CD8-positive, alpha-beta memory T cell (primary cell): ENCODE results near the gene BRSK1. TPM values are rescaled to one million over a fixed set of nuclear protein-coding genes. Genes with fewer than 3 reads are reported as not detected.

Experiments used
- CTCF ChIA-PET: fragments of 350-600 bp; sonication (Branson Sonifier 250); formaldehyde crosslinking; loops from one replicate; lab custom pipeline; 2021; ENCODE audit warnings: antibody characterized with exemption; lab: Charles Lee
- POLR2A ChIA-PET: fragments of 350-600 bp; sonication (Branson Sonifier 250); formaldehyde crosslinking; loops from one replicate; lab custom pipeline; 2021; ENCODE audit warnings: antibody characterized with exemption; lab: Charles Lee
- DNase-seq, 5 donors: peaks; one replicate each; pipeline versions ENCODE4 v3.0.0 to v3.0.0-alpha.2; 2020 to 2022; ENCODE audit warnings: mixed read lengths in 1 of 5
- H3K27ac ChIP-seq: one replicate; pipeline ENCODE4 v1.7.0; 2013; ENCODE audit warnings: low read depth, mild to moderate bottlenecking, low read length, moderate library complexity
- H3K27me3 ChIP-seq: 2 replicates; pipeline ENCODE4 v1.7.0; 2013; ENCODE audit warnings: low read length, mild to moderate bottlenecking; ENCODE audit not compliant: insufficient read depth, poor library complexity, severe bottlenecking
- H3K36me3 ChIP-seq: 2 replicates; pipeline ENCODE4 v1.7.0; 2013; ENCODE audit warnings: mild to moderate bottlenecking, low read length, moderate library complexity; ENCODE audit not compliant: insufficient read depth
- H3K4me1 ChIP-seq: 2 replicates; pipeline ENCODE4 v1.7.0; 2013; ENCODE audit warnings: mild to moderate bottlenecking, low read length, moderate library complexity; ENCODE audit not compliant: insufficient read depth
- H3K4me3 ChIP-seq: 2 replicates; pipeline ENCODE4 v1.7.0; 2013; ENCODE audit warnings: mild to moderate bottlenecking, low read length
- H3K9me3 ChIP-seq: 2 replicates; pipeline ENCODE4 v1.7.0; 2013; ENCODE audit warnings: mild to moderate bottlenecking, low read length
- H3K27ac Mint-ChIP-seq, 8 donors: one replicate each; pipeline ENCODE4 v1.8.0; 2020 to 2021; ENCODE audit warnings: mixed read lengths in 8 of 8, mild to moderate bottlenecking in 6 of 8, inconsistent platforms in 3 of 8, moderate library complexity in 3 of 8
- H3K27me3 Mint-ChIP-seq, 2 donors: one replicate each; pipeline ENCODE4 v1.8.0; 2020 to 2021; ENCODE audit warnings: mixed read lengths in 2 of 2, mild to moderate bottlenecking in 1 of 2, moderate library complexity in 1 of 2
- H3K36me3 Mint-ChIP-seq, 3 donors: one replicate each; pipeline ENCODE4 v1.8.0; 2020 to 2021; ENCODE audit warnings: mixed read lengths in 3 of 3, inconsistent platforms in 1 of 3, mild to moderate bottlenecking in 1 of 3
- H3K4me1 Mint-ChIP-seq, 3 donors: one replicate each; pipeline ENCODE4 v1.8.0; 2020 to 2021; ENCODE audit warnings: mixed read lengths in 3 of 3, inconsistent platforms in 1 of 3, mild to moderate bottlenecking in 1 of 3
- H3K4me3 Mint-ChIP-seq, 7 donors: one replicate each; pipeline ENCODE4 v1.8.0; 2020 to 2021; ENCODE audit warnings: mixed read lengths in 7 of 7, mild to moderate bottlenecking in 6 of 7, moderate library complexity in 4 of 7, inconsistent platforms in 2 of 7
- H3K9me3 Mint-ChIP-seq, 5 donors: one replicate each; pipeline ENCODE4 v1.8.0; 2020 to 2022; ENCODE audit warnings: mixed read lengths in 5 of 5, mild to moderate bottlenecking in 3 of 5, moderate library complexity in 2 of 5, inconsistent platforms in 1 of 5
- polyA plus RNA-seq: library from polyadenylated mRNA; unstranded; fragments of 300-500 nt; fragmentation: Illumina TruSeq; gene quantifications from one replicate; pipeline ENCODE4 v1.2.3, GENCODE V29; 2021
- total RNA-seq, 2 experiments: library from RNA; stranded (reverse); gene quantifications; one replicate each; pipeline ENCODE4 v1.2.3, GENCODE V29; 2021

BRSK1 gene
- total and polyA plus RNA-seq, 3 experiments from 2014 or later = 0.82 to 5.7 (median 4.1) TPM

GRCh38 chr19:55279340-55279739 is 4.5 kb upstream of the BRSK1 start:
- Histone ChIP-seq H3K4me3 (peak overlapping the region; percentile 97), H3K4me1 (peaks cover 28% of the 10 kb centered on the region), H3K36me3 (no peaks in the 10 kb centered on the region), H3K27me3 (no peaks in the 10 kb centered on the region), H3K27ac (peak overlapping the region; percentile 83), H3K9me3 (no peaks in the 10 kb centered on the region)
- H3K36me3 Mint-ChIP-seq = peaks cover 0 to 31% (median 5%) of the 10 kb centered on the region in 3 donors
- no peaks in the 10 kb centered on the region for H3K9me3 Mint-ChIP-seq
- H3K4me1 Mint-ChIP-seq = peaks cover 46 to 67% (median 54%) of the 10 kb centered on the region in 3 donors
- peaks cover 0 to 4% of the 10 kb centered on the region in 2 donors for H3K27me3 Mint-ChIP-seq
- H3K27ac Mint-ChIP-seq = peak overlapping the region; percentile 85 to 100 (median 99)
- POLR2A ChIA-PET = interaction anchor here (0.9 to 2.5 kb wide), 10 partner anchors 18 to 197 kb away, joined by 3 to 33 read pairs (median 6); partner anchors contain the start of genes KMT5C, PPP1R12C, PPP6R1 and TMEM238
- DNase-seq = no peak
- CTCF ChIA-PET = interaction anchor here (1.3 to 2.0 kb wide), 4 partner anchors 20 to 225 kb away, joined by 3 to 13 read pairs (median 5); no protein-coding TSS in a partner anchor
- H3K4me3 Mint-ChIP-seq = peak overlapping the region; percentile 89 to 99 (median 99)

GRCh38 chr19:55279770-55280643 is 3.8 kb upstream of the BRSK1 start, which contains the start of gene HSPBP1:
Gene HSPBP1 (minus strand): TSS chr19:55280110. CDS start chr19:55279608, 502 bp downstream.
- Mint-ChIP-seq H3K4me3 (peak within 1 kb of the TSS; percentile 89 to 99 (median 99)), H3K36me3 (peaks cover 0 to 27% (median 5%) of the 10 kb centered on the region in 3 donors), H3K27me3 (peaks cover 0 to 4% of the 10 kb centered on the region in 2 donors), H3K4me1 (peaks cover 46 to 67% (median 54%) of the 10 kb centered on the region in 3 donors), H3K27ac (peak within 1 kb of the TSS; percentile 85 to 100 (median 99)), H3K9me3 (no peaks in the 10 kb centered on the region)
- DNase-seq = peak; percentile 93 to 96 (median 96)
- H3K27me3 ChIP-seq = no peaks in the 10 kb centered on the region
- H3K4me1 ChIP-seq = peaks cover 28% of the 10 kb centered on the region
- POLR2A ChIA-PET = interaction anchor here (0.9 to 2.5 kb wide), 12 partner anchors 18 to 356 kb away, joined by 3 to 33 read pairs (median 6); partner anchors contain the start of genes KMT5C, PPP1R12C, PPP6R1 and TMEM238
- CTCF ChIA-PET = interaction anchor here (0.6 to 2.0 kb wide), 6 partner anchors 12 to 224 kb away, joined by 3 to 13 read pairs (median 4); no protein-coding TSS in a partner anchor
- no peaks in the 10 kb centered on the region for H3K36me3 ChIP-seq
- peak within 1 kb of the TSS; percentile 97 for H3K4me3 ChIP-seq
- no peaks in the 10 kb centered on the region for H3K9me3 ChIP-seq
- H3K27ac ChIP-seq = peak within 1 kb of the TSS; percentile 83

GRCh38 chr19:55284405-55285058 is 735 bp downstream of the BRSK1 start:
- peak overlapping the region in 5 of 7 donors; percentile 51 to 75 (median 55) for H3K4me3 Mint-ChIP-seq
- H3K36me3 Mint-ChIP-seq = peaks cover 0 to 4% (median 0%) of the 10 kb centered on the region in 3 donors
- no peaks in the 10 kb centered on the region for H3K9me3 Mint-ChIP-seq
- peak overlapping the region in 7 of 8 donors; percentile 37 to 89 (median 75) for H3K27ac Mint-ChIP-seq
- CTCF ChIA-PET = no interaction called here
- Histone ChIP-seq H3K36me3 (no peaks in the 10 kb centered on the region), H3K4me3 (no peak overlapping the region), H3K9me3 (no peaks in the 10 kb centered on the region), H3K27me3 (no peaks in the 10 kb centered on the region), H3K4me1 (peaks cover 15% of the 10 kb centered on the region), H3K27ac (peak overlapping the region; percentile 16)
- no peak for DNase-seq
- peaks cover 27 to 37% (median 33%) of the 10 kb centered on the region in 3 donors for H3K4me1 Mint-ChIP-seq
- POLR2A ChIA-PET = no interaction called here
- H3K27me3 Mint-ChIP-seq = peaks cover 0 to 5% of the 10 kb centered on the region in 2 donors

GRCh38 chr19:55285229-55285890 is 1.6 kb downstream of the BRSK1 start:
- H3K27ac ChIP-seq = no peak overlapping the region
- H3K4me1 Mint-ChIP-seq = peaks cover 18 to 29% (median 26%) of the 10 kb centered on the region in 3 donors
- peaks cover 0 to 3% of the 10 kb centered on the region in 2 donors for H3K27me3 Mint-ChIP-seq
- H3K27me3 ChIP-seq = no peaks in the 10 kb centered on the region
- H3K4me3 Mint-ChIP-seq = peak overlapping the region in 4 of 7 donors; percentile 51 to 55 (median 53)
- H3K9me3 ChIP-seq = no peaks in the 10 kb centered on the region
- H3K4me1 ChIP-seq = peaks cover 13% of the 10 kb centered on the region
- POLR2A ChIA-PET = no interaction called here
- no peak for DNase-seq
- no peaks in the 10 kb centered on the region for H3K36me3 ChIP-seq
- no peaks in the 10 kb centered on the region for H3K9me3 Mint-ChIP-seq
- peak overlapping the region in 6 of 8 donors; percentile 42 to 89 (median 72) for H3K27ac Mint-ChIP-seq
- CTCF ChIA-PET = no interaction called here
- no peak overlapping the region for H3K4me3 ChIP-seq
- no peaks in the 10 kb centered on the region for H3K36me3 Mint-ChIP-seq

- Histone ChIP-seq H3K27me3 (no peaks in the 10 kb centered on the region), H3K9me3 (no peaks in the 10 kb centered on the region), H3K27ac (no peak overlapping the region), H3K4me1 (peaks cover 11% of the 10 kb centered on the region), H3K36me3 (no peaks in the 10 kb centered on the region), H3K4me3 (no peak overlapping the region)
- H3K27ac Mint-ChIP-seq = no peak overlapping the region
- peaks cover 0 to 2% of the 10 kb centered on the region in 2 donors for H3K27me3 Mint-ChIP-seq
- DNase-seq = no peak
- H3K4me3 Mint-ChIP-seq = peak overlapping the region in 1 of 7 donors; percentile 24
- H3K4me1 Mint-ChIP-seq = peaks cover 13 to 22% (median 21%) of the 10 kb centered on the region in 3 donors
- CTCF ChIA-PET = interaction anchor here (1.0 to 1.1 kb wide), 2 partner anchors 14 to 216 kb away, joined by 3 read pairs; no protein-coding TSS in a partner anchor
- POLR2A ChIA-PET = no interaction called here
- no peaks in the 10 kb centered on the region for H3K36me3 Mint-ChIP-seq
- no peaks in the 10 kb centered on the region for H3K9me3 Mint-ChIP-seq
Observed at GRCh38 chr19:55287361-55288079, 3.7 kb downstream of the BRSK1 start.

- H3K27ac ChIP-seq = no peak overlapping the region
- Mint-ChIP-seq H3K4me3 (no peak overlapping the region), H3K4me1 (peaks cover 4 to 10% (median 10%) of the 10 kb centered on the region in 3 donors), H3K9me3 (no peaks in the 10 kb centered on the region), H3K27ac (no peak overlapping the region), H3K27me3 (peaks cover 0 to 2% of the 10 kb centered on the region in 2 donors), H3K36me3 (no peaks in the 10 kb centered on the region)
- no peak overlapping the region for H3K4me3 ChIP-seq
- ChIA-PET CTCF (interaction anchor here (0.8 kb wide), 1 partner anchor 13 kb away, joined by 3 read pairs; no protein-coding TSS in a partner anchor), POLR2A (no interaction called here)
- DNase-seq = no peak
- no peaks in the 10 kb centered on the region for H3K9me3 ChIP-seq
- H3K27me3 ChIP-seq = no peaks in the 10 kb centered on the region
- H3K36me3 ChIP-seq = no peaks in the 10 kb centered on the region
- peaks cover 6% of the 10 kb centered on the region for H3K4me1 ChIP-seq
Observed at GRCh38 chr19:55289117-55289796, 5.5 kb downstream of the BRSK1 start.
